ENCODE measurements around the gene SH3PXD2A. TPM values are rescaled to one million over a fixed set of nuclear protein-coding genes. Genes with fewer than 3 reads are reported as not detected.

SH3PXD2A gene
- total and polyA plus RNA-seq, 2 of the 4 experiments (the other 2 are of a cell fraction) = 6.3 to 23.0 TPM

DNA sequence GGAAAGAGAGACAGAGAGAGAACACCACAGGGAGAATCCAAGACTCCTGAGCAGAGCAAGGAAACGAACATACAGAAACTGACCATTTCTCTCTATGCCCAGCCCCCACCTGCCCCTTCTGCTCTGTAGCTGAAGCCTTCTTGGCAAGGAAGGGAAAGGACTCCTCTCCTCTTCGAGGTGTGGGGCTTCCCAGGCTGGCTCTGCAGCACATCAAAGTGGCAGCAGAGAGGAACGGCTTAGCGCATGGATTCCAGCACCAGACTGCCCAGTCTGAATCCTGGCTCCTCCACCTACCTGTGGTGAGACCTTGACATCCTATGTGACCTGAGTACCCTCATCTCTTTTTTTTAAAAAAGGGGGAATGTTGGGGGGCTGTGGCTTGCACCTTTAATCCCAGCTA is 69.4 kb downstream of the SH3PXD2A start:
- no peak for ATAC-seq (ENCODE audit: low read depth)
- Histone ChIP-seq H2BK20ac (ENCODE audit: low read depth, low read length) (no peak overlapping the region), H3K9me1 (ENCODE audit: insufficient read depth, low read length) (peaks cover 17% of the 10 kb centered on the region), H3K9me3 (ENCODE audit: control insufficient read depth, insufficient read depth, low read length) (peaks cover 2% of the 10 kb centered on the region), H4K5ac (ENCODE audit: low read depth, low read length) (no peak overlapping the region), H3K9ac (ENCODE audit: low read depth, low read length) (no peak overlapping the region), H3K27me3 (ENCODE audit: control insufficient read depth, insufficient read depth, low read length) (no peaks in the 10 kb centered on the region), H3K4me1 (ENCODE audit: control insufficient read depth, insufficient read depth, low read length) (peaks cover 8% of the 10 kb centered on the region), H4K8ac (ENCODE audit: low read depth in 2 of 2, low read length in 2 of 2) (no peak overlapping the region), H2BK15ac (ENCODE audit: low read depth, low read length) (no peak overlapping the region), H3K79me1 (ENCODE audit: low read depth in 1 of 2, low read length in 2 of 2) (peaks cover 0 to 11% of the 10 kb centered on the region in 2 experiments; a peak in 1 of 4 replicates), H3K36me3 (ENCODE audit: control insufficient read depth, insufficient read depth, low read length) (no peaks in the 10 kb centered on the region), H2AFZ (replicated peaks; ENCODE audit: low read length, poor library complexity) (no peak overlapping the region), H2AK9ac (replicated peaks; ENCODE audit: low read depth, low read length, poor library complexity) (no peak overlapping the region), H2BK5ac (ENCODE audit: low read depth, low read length, poor library complexity, severe bottlenecking) (no peak overlapping the region), H3K4me3 (ENCODE audit: insufficient read depth, low read depth, low read length) (no peak overlapping the region), H2AK5ac (ENCODE audit: low read depth, low read length) (0 out of 2 replicates have a peak overlapping the region, but pooled peaks have one; percentile 4), H2BK120ac (ENCODE audit: low read depth, low read length) (no peak overlapping the region), H4K20me1 (ENCODE audit: insufficient read depth, low read length) (peaks cover 9% of the 10 kb centered on the region; the same call in 1 of the 2 replicates), H3K27ac (ENCODE audit: insufficient read depth, low read length) (no peak overlapping the region), H3K14ac (replicated peaks; ENCODE audit: low read depth, low read length) (no peak overlapping the region), H3K4me2 (ENCODE audit: low read depth, low read length) (no peak overlapping the region), H3K56ac (ENCODE audit: extremely low read depth, insufficient read depth, low read length) (no peak overlapping the region), H3K18ac (ENCODE audit: low read depth, low read length) (no peak overlapping the region), H3K23ac (ENCODE audit: low read depth, low read length) (no peak overlapping the region), H4K91ac (ENCODE audit: insufficient read depth, low read depth, low read length) (no peak overlapping the region), H3K4ac (ENCODE audit: low read depth, low read length) (no peak overlapping the region)
- DNase-seq = no peak
- dilution Hi-C loops (cut with HindIII; ENCODE audit: low sequenced_read_pairs, unreplicated experiment) = no loop called here
- POLR2A ChIA-PET (ENCODE audit: unreplicated experiment) = no interaction called here
- BruUV-seq (replicated peaks) = no TSS peak
- TF ChIP-seq SMC3 (IDR thresholded peaks at IDR 0.05; ENCODE audit: low read depth, low read length) (no peak), FOS (IDR thresholded peaks at IDR 0.05; ENCODE audit: low read depth, low read length) (no peak), RAD21 (IDR thresholded peaks at IDR 0.05; ENCODE audit: low read length) (no peak), MAFK (IDR thresholded peaks at IDR 0.05; ENCODE audit: low read depth, low read length) (no peak), RCOR1 (IDR thresholded peaks at IDR 0.05; ENCODE audit: insufficient replicate concordance, low read length) (no peak), CHD1 (IDR thresholded peaks at IDR 0.05; ENCODE audit: low read depth, low read length) (no peak), RFX5 (IDR thresholded peaks at IDR 0.05; ENCODE audit: low read depth, low read length) (no peak), MAZ (IDR thresholded peaks at IDR 0.05; ENCODE audit: borderline replicate concordance, low read depth, low read length) (no peak), POLR2A (IDR thresholded peaks at IDR 0.05; ENCODE audit: low read depth, low read length) (no peak), BHLHE40 (IDR thresholded peaks at IDR 0.05; ENCODE audit: low read depth, low read length) (no peak)
- TF ChIP-seq, protein P1, sequence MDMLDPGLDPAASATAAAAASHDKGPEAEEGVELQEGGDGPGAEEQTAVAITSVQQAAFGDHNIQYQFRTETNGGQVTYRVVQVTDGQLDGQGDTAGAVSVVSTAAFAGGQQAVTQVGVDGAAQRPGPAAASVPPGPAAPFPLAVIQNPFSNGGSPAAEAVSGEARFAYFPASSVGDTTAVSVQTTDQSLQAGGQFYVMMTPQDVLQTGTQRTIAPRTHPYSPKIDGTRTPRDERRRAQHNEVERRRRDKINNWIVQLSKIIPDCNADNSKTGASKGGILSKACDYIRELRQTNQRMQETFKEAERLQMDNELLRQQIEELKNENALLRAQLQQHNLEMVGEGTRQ (IDR thresholded peaks at IDR 0.05; ENCODE audit: low read depth, low read length) = no peak
- TF ChIP-seq, protein P2, sequence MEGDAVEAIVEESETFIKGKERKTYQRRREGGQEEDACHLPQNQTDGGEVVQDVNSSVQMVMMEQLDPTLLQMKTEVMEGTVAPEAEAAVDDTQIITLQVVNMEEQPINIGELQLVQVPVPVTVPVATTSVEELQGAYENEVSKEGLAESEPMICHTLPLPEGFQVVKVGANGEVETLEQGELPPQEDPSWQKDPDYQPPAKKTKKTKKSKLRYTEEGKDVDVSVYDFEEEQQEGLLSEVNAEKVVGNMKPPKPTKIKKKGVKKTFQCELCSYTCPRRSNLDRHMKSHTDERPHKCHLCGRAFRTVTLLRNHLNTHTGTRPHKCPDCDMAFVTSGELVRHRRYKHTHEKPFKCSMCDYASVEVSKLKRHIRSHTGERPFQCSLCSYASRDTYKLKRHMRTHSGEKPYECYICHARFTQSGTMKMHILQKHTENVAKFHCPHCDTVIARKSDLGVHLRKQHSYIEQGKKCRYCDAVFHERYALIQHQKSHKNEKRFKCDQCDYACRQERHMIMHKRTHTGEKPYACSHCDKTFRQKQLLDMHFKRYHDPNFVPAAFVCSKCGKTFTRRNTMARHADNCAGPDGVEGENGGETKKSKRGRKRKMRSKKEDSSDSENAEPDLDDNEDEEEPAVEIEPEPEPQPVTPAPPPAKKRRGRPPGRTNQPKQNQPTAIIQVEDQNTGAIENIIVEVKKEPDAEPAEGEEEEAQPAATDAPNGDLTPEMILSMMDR (conservative IDR thresholded peaks at IDR 0.05; ENCODE audit: low read depth, low read length) = no peak
- in situ Hi-C loops (cut with MboI; ENCODE audit: low sequenced_read_pairs) = no loop called here
- no CpG with 5 or more reads among the region's 4 CpGs for WGBS, 2 experiments (ENCODE audit: extremely low coverage in 2 of 2, insufficient read length in 1 of 2)
- intact Hi-C loops (cut with micrococcal nuclease) = no loop called here
- CTCF ChIA-PET = no interaction called here
